OCI-LY1 (cell line): Measurements from ENCODE around the gene PRICKLE4.

ENCODE experiments used
- H2AFZ ChIP-seq: fragments of 200-600 bp; sonication (generic), shearing (Covaris generic); 2 replicates; pipeline ENCODE4 v1.6.0; 2014; ENCODE audit warnings: antibody characterized with exemption, mild to moderate bottlenecking, low read length
- H3F3A ChIP-seq: fragments of 200-600 bp; sonication (generic), shearing (Covaris generic); 2 replicates; pipeline ENCODE4 v1.6.0; 2014; ENCODE audit warnings: mild to moderate bottlenecking, antibody characterized with exemption, low read length, moderate library complexity; ENCODE audit not compliant: insufficient read depth
- H3K27ac ChIP-seq: fragments of 200-600 bp; sonication (generic); 2 replicates; pipeline ENCODE4 v1.5.1; 2014; ENCODE audit warnings: low read length, mixed run types, mild to moderate bottlenecking, low read depth; ENCODE audit not compliant: poor library complexity, severe bottlenecking
- H3K27me3 ChIP-seq: fragments of 200-600 bp; sonication (generic); 2 replicates; pipeline ENCODE4 v1.6.0; 2014; ENCODE audit warnings: antibody characterized with exemption, mild to moderate bottlenecking, low read length, moderate library complexity; ENCODE audit not compliant: insufficient read depth
- H3K36me3 ChIP-seq: fragments of 200-600 bp; sonication (generic); 2 replicates; pipeline ENCODE4 v1.6.1; 2014; ENCODE audit warnings: mild to moderate bottlenecking, antibody characterized with exemption, low read length, moderate library complexity, mixed read lengths; ENCODE audit not compliant: insufficient read depth
- H3K4me1 ChIP-seq: fragments of 200-600 bp; sonication (generic); 2 replicates; pipeline ENCODE4 v1.5.1; 2014; ENCODE audit warnings: mild to moderate bottlenecking, low read length, moderate library complexity; ENCODE audit not compliant: insufficient read depth, severe bottlenecking
- H3K4me2 ChIP-seq: fragments of 200-600 bp; sonication (generic), shearing (Covaris generic); 2 replicates; pipeline ENCODE4 v1.6.1; 2014; ENCODE audit warnings: low read length
- H3K4me3 ChIP-seq: fragments of 200-600 bp; sonication (generic); 2 replicates; pipeline ENCODE4 v1.5.1; 2014; ENCODE audit warnings: low read length, low read depth, mild to moderate bottlenecking, mixed read lengths; ENCODE audit not compliant: poor library complexity, severe bottlenecking
- H3K79me2 ChIP-seq: fragments of 200-600 bp; shearing (Covaris generic); 2 replicates; pipeline ENCODE4 v1.6.1; 2016; ENCODE audit warnings: mixed run types, low read length, mixed read lengths; ENCODE audit not compliant: insufficient read depth
- H3K9ac ChIP-seq: fragments of 200-600 bp; sonication (generic), shearing (Covaris generic); 2 replicates; pipeline ENCODE4 v1.6.1; 2014; ENCODE audit warnings: mild to moderate bottlenecking, low read length, mixed read lengths
- H3K9me2 ChIP-seq: fragments of 200-600 bp; sonication (generic), shearing (Covaris generic); 2 replicates; pipeline ENCODE4 v1.6.1; 2014; ENCODE audit warnings: low read depth, mild to moderate bottlenecking, low read length, mixed read lengths
- H3K9me3 ChIP-seq: fragments of 200-600 bp; shearing (Covaris generic); 2 replicates; pipeline ENCODE4 v1.6.1; 2014; ENCODE audit warnings: low read length, mixed read lengths
- H4K20me1 ChIP-seq: fragments of 200-600 bp; sonication (generic), shearing (Covaris generic); 2 replicates; pipeline ENCODE4 v1.6.0; 2016; ENCODE audit warnings: mild to moderate bottlenecking, low read length; ENCODE audit not compliant: insufficient read depth
- CTCF ChIP-seq: fragments of 200-600 bp; sonication (generic), shearing (Covaris generic); IDR thresholded peaks from 2 replicates; pipeline ENCODE4 v1.5.1; 2017; ENCODE audit warnings: mild to moderate bottlenecking, antibody characterized with exemption, low read length, moderate library complexity, mixed read lengths
- EZH2 ChIP-seq: fragments of 200-600 bp; sonication (generic), shearing (Covaris generic); IDR thresholded peaks from 2 replicates; pipeline ENCODE4 v1.8.0; 2017; ENCODE audit warnings: borderline replicate concordance, mixed run types, mild to moderate bottlenecking, antibody characterized with exemption, low read length, moderate library complexity, mixed read lengths

The PRICKLE4 gene

DNA sequence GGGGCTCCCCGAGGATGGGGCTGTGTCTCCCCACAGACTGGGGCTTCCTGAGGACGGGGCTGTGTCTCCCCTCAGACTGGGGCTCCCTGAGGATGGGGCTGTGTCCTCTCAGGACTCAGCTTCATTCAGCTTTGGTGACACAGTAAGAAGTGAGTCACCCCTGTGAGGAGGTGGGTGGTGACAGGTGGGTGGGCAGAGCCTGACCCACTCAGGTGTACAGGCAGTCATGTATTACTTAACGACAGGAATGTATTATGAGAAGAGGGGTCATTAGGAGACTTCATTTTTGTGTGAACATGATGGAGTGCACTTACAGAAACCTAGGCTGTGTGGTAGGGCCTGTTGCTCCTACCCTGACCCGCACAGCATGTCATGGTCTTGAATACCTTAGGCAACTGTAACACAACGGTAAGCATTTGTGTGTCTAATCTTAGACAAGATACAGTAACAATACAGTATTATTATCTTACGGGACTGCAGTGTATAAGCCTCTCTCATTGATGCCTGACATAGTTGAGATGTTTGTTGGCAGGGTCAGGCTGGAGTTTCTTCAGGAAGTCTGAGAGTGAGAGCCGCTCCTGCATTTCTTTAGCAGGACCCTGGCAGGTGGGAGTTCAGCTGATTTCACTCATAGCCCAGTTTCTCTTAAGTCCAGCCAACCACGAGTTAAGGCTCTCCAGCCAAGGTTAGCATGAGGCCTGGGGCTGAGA lies 22.5 kb upstream of the PRICKLE4 start:
- Histone ChIP-seq H3K9ac (no peak overlapping the region), H3K79me2 (no peaks in the 10 kb centered on the region), H3K4me3 (no peak overlapping the region), H3K4me1 (no peaks in the 10 kb centered on the region), H4K20me1 (no peaks in the 10 kb centered on the region), H3K9me2 (no peaks in the 10 kb centered on the region), H3K36me3 (no peaks in the 10 kb centered on the region), H2AFZ (no peak overlapping the region), H3K27ac (no peak overlapping the region), H3K27me3 (peaks cover 4% of the 10 kb centered on the region; the same call in 1 of the 2 replicates), H3K4me2 (no peak overlapping the region), H3F3A (no peaks in the 10 kb centered on the region), H3K9me3 (no peaks in the 10 kb centered on the region)
- TF ChIP-seq CTCF = no peak

GRCh38 chr6:41758641-41759035 lies 21.9 kb upstream of the PRICKLE4 start:
- Histone ChIP-seq H3K4me3 (no peak overlapping the region), H3K36me3 (no peaks in the 10 kb centered on the region), H3F3A (no peaks in the 10 kb centered on the region), H3K9ac (no peak overlapping the region), H3K9me3 (no peaks in the 10 kb centered on the region), H2AFZ (no peak overlapping the region), H4K20me1 (no peaks in the 10 kb centered on the region), H3K27me3 (peaks cover 4% of the 10 kb centered on the region; the same call in 1 of the 2 replicates), H3K9me2 (no peaks in the 10 kb centered on the region), H3K79me2 (no peaks in the 10 kb centered on the region), H3K4me1 (no peaks in the 10 kb centered on the region), H3K4me2 (no peak overlapping the region), H3K27ac (no peak overlapping the region)
- TF ChIP-seq CTCF (no peak), EZH2 (no peak)

- Histone ChIP-seq H3K79me2 (no peaks in the 10 kb centered on the region), H3K9me3 (no peaks in the 10 kb centered on the region), H3K9me2 (no peaks in the 10 kb centered on the region), H3K27ac (no peak overlapping the region), H3K36me3 (no peaks in the 10 kb centered on the region), H3F3A (no peaks in the 10 kb centered on the region), H3K4me1 (no peaks in the 10 kb centered on the region), H4K20me1 (no peaks in the 10 kb centered on the region), H3K9ac (no peak overlapping the region), H3K4me2 (no peak overlapping the region), H3K4me3 (no peak overlapping the region), H3K27me3 (peaks cover 4% of the 10 kb centered on the region; the same call in 1 of the 2 replicates), H2AFZ (no peak overlapping the region)
- no peak for TF ChIP-seq EZH2
- no peak for TF ChIP-seq CTCF
Observed at GRCh38 chr6:41759106-41759904, 21.3 kb upstream of the PRICKLE4 start.
